Stimulated activated CD4-positive, alpha-beta T cell treated with anti-CD3 and anti-CD28 coated beads, Interleukin-15, amount 100 ng/mL, for 48 hours (primary cell): ENCODE data around the gene SRRM3.
"Not testable (repeated sequence)": the region's sequence is repeated elsewhere in the genome, so short reads cannot be mapped to it uniquely, and the experiment has no call there.

Source experiments
- DNase-seq, 2 donors: peaks; one replicate each; pipeline ENCODE4 v3.0.0-alpha.2; 2020; ENCODE audit warnings: low read depth in 2 of 2

The SRRM3 gene

DNA sequence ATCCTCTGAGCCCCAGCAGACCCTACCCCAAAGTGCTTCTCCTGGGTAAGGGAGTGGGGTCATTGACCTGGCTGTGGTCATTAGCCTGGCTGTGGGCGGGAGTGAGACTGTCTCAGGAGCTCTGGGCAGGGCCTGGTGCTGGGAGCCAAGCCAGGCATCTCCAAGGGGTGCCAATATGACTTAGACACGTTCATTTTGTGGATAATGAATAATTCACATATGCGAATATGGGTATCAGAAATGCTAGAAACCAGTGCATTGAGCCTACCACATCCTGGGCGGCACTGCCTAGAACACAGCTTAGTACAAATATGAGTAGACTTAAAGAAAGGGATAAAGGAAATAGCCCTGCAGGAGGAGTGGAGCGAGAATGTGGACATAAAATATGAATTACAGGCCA is 14.4 kb upstream of the SRRM3 start:
- DNase-seq: no peak

GRCh38 chr7:76189276-76189675 is 12.4 kb upstream of the SRRM3 start:
- DNase-seq: no peak

GRCh38 chr7:76191783-76192240 is 9.9 kb upstream of the SRRM3 start:
- DNase-seq: no peak

- DNase-seq: no peak
Observed at GRCh38 chr7:76193466-76193865, 8.2 kb upstream of the SRRM3 start.

DNA sequence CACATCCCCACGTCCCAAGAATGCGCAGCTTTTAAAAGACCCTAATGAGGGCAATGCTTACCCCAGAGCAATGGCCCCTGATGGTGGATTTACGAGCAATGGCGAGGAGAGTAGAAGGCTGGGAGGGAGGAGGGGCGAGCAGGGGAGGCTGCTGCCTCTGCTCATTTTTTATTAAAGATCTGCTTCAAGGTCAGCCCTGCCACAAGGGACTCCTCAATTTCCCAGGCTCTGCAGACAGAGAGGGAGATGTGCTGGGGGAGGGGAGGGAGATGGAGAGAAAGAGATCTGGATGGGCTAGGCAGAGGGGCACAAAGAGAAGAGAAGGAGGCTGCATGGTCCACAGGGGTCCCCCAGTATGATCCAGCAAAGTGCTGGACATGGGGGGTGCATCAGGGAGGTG is 7.8 kb upstream of the SRRM3 start:
- no peak for DNase-seq

- DNase-seq: no peak
Observed at GRCh38 chr7:76196786-76197185, 4.9 kb upstream of the SRRM3 start.

- no peak for DNase-seq
Observed at GRCh38 chr7:76198202-76198601, 3.5 kb upstream of the SRRM3 start.

DNA sequence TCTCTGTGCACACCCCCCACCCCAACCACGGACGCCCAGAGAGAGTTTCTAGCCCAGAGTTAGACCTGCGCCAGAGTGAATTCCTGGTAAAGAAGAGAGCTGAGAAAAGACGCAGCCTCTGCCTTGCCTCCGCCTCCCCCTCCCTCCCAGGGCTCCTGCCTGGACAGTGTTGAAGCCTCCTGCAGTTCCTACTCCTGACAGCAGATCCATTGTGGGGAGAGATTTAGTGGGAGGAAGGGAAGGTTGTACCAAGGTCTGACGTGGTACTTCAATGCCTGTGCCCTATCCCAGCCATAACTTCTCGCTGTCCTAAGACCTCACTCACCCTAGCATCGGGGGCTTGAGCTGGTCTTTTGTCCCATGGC is 952 bp downstream of the SRRM3 start:
- DNase-seq: no peak

DNA sequence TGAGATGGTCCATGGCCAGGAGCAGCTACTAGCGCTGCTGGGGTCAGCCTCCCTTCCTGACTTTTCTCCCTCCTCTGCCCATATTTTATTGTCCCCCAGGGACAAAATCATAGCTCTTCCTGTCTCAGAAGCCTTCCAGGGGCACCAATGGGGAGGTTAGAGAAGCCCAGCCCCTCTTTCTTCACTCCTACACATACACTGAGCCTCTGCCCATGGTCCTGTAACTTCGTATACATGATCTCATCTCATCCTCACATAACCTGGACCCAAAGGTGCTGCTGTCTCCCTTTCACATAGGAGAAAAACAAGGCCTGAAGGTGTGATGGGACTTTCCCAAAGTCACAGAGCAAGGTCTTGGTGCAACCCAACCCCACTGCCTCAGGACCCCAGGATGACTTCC is 2.5 kb downstream of the SRRM3 start:
- no peak for DNase-seq

GRCh38 chr7:76206633-76207032 is 4.9 kb downstream of the SRRM3 start:
- no peak for DNase-seq

GRCh38 chr7:76209310-76209709 is 7.6 kb downstream of the SRRM3 start:
- DNase-seq: no peak

DNA sequence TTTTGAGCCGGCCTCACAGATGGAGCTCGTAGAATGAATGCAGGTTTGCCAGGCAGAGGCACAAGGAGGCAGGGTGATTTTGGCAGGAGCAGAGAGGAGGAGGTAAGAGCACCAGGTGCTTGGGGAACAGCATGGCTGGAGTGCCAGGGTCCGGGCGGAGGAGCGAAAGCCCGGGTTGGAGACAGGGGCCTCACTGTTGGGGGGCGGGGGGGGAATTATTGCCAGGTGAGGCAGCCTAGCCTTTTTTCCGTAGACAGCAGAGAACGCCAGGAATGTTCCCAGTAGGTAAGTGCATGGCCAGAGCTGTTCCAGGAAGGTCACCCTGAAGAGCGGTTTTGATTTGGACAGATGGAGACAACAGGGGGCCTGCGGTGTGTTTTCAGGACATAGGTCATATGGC is 9.5 kb downstream of the SRRM3 start:
- DNase-seq: no peak

GRCh38 chr7:76215349-76215748 is 13.7 kb downstream of the SRRM3 start:
- not testable (repeated sequence) for DNase-seq

DNA sequence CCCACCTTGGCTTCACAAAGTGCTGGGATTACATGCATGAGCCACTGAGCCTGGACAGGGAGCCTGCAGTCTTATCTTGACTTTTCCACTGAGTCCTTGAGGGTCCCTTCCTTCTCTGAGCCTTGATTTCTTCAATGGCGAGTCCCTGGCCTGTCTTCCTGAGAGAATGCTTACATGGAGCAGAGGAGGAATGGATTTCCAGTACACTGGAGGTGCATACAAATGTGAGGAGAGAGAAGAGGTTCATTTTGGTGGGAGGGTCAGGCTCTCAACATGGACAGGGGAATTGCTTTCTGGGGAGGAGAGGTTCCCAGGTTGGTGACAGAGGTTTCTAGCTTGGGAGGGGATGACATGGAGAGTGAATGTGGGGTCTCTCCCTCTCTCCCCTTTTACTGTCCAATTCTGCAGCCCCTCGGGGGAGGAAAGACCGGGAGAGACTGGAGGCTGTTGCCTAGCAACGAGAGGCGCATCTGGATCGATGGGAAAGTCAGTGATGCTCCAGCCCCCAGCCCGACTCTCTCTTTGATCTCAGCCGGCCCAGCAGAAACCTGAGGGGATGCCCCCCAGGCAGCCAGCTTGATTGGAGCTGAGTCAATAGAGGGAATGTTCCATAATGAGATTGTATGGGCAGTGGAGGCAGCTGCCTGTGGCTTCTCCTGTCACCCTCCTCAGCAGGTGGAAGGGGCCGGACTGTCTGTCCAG is 14.8 kb downstream of the SRRM3 start:
- no peak for DNase-seq

DNA sequence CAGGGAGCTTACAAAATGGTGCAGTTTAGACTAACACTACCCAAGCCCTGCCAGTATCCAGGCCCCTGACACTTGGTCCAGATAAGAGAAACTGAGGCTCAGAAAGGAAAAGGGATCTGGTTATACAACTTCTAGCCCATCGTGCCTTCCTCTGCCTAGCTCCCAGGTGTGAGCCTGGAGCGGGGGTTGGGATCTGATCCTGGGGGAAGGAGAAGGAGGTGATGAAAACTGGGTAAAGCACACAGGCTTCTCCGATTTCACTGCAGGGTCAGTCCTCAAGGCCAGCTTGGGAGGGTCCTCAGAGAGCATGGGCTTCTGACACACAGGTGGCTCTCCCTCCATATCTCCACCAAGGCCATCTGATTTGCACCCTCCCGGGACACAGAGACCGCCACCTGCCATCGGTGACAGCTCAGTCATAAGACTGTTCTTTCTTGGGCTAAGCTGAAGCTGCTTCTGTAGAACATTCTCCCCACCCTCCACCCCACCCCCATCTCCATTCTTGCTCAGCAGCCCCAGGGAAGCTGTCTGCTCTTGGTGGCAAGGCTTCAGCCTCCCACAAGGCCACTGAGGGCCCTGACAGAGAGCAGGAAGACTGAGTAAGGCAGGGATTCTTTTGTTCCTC is 16.4 kb downstream of the SRRM3 start:
- no peak for DNase-seq

- no peak for DNase-seq
Observed at GRCh38 chr7:76220185-76221057, 18.7 kb downstream of the SRRM3 start.

- no peak for DNase-seq
Observed at GRCh38 chr7:76222333-76222732, 20.6 kb downstream of the SRRM3 start.

- DNase-seq: no peak
Observed at GRCh38 chr7:76222839-76223238, 21.1 kb downstream of the SRRM3 start.

DNA sequence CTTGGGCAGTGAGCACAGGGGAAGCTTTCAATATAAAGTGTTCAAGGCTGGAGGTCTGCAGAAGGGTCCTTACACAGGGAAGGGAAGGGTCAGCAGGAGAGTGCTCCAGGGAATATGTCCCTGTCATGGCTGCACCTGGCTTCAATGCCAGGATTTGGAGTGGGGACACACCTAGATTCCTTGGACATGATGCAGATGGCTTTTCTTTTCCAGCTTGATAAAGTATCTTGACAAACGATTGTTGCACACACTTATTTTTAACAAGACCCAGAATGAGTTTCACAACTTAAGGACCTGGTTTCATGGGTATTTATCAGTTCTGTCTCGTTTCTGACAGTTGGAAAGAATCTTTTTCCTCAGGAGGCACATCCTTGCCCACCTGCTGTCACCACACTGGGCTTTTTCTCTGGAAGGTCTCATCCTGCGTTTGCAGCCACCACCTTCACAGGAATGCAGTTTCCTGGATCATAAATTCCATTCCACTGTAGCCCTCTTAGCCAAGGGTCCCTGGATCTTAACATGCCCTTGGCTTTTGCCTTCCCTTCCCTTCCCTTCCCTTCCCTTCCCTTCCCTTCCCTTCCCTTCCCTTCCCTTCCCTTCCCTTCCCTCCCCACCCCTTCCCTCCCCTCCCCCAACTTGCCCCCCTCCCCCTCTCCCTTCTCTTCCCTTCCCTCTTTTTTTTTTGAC is 21.7 kb downstream of the SRRM3 start:
- DNase-seq: no peak

- DNase-seq: no peak
Observed at GRCh38 chr7:76224695-76225094, 23.0 kb downstream of the SRRM3 start.

- no peak for DNase-seq
Observed at GRCh38 chr7:76225379-76225778, 23.7 kb downstream of the SRRM3 start.

GRCh38 chr7:76225951-76226350 is 24.3 kb downstream of the SRRM3 start:
- DNase-seq: no peak
